Measurements from ENCODE around the gene LUC7L2.
"Not testable (repeated sequence)": the region's sequence is repeated elsewhere in the genome, so short reads cannot be mapped to it uniquely, and the experiment has no call there.

LUC7L2 gene

DNA sequence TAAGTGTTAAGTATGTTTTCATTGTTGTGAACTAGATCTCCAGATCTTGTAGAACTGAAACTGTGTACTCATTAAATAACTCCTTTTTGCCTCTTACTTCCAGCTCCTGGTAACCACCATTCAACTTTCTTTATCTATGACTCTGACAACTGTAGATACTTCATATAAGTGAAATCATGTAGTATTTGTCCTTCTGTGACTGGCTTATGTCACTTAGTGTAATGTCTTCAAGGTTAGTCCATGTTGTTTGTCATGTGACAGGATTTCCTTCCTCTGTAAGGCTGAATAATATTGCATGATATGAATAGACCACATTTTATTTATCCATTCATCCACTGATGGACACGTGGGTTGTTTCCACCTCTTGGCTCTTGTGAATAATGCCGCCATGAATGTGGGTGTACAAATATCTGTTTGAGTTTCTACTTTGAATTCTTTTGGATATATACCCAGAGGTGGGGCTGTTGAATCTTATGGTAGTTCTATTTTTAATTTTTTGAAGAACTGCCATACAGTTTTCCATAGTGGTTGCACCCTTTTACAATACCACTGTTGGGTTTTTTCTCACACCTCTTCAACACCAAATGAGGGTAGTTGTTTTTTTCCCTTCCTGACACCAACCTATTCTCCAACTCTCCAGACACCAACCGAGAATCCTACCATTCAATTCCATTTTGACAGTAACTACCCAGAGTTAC, 29.2 kb upstream of the LUC7L2 start:
- no peak overlapping the region for H3K4me3 ChIP-seq (replicated peaks; ENCODE audit: low read depth, low read length)
- TF ChIP-seq, protein P1, sequence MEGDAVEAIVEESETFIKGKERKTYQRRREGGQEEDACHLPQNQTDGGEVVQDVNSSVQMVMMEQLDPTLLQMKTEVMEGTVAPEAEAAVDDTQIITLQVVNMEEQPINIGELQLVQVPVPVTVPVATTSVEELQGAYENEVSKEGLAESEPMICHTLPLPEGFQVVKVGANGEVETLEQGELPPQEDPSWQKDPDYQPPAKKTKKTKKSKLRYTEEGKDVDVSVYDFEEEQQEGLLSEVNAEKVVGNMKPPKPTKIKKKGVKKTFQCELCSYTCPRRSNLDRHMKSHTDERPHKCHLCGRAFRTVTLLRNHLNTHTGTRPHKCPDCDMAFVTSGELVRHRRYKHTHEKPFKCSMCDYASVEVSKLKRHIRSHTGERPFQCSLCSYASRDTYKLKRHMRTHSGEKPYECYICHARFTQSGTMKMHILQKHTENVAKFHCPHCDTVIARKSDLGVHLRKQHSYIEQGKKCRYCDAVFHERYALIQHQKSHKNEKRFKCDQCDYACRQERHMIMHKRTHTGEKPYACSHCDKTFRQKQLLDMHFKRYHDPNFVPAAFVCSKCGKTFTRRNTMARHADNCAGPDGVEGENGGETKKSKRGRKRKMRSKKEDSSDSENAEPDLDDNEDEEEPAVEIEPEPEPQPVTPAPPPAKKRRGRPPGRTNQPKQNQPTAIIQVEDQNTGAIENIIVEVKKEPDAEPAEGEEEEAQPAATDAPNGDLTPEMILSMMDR (IDR thresholded peaks at IDR 0.05; ENCODE audit: low read length, missing control alignments) = no peak

DNA sequence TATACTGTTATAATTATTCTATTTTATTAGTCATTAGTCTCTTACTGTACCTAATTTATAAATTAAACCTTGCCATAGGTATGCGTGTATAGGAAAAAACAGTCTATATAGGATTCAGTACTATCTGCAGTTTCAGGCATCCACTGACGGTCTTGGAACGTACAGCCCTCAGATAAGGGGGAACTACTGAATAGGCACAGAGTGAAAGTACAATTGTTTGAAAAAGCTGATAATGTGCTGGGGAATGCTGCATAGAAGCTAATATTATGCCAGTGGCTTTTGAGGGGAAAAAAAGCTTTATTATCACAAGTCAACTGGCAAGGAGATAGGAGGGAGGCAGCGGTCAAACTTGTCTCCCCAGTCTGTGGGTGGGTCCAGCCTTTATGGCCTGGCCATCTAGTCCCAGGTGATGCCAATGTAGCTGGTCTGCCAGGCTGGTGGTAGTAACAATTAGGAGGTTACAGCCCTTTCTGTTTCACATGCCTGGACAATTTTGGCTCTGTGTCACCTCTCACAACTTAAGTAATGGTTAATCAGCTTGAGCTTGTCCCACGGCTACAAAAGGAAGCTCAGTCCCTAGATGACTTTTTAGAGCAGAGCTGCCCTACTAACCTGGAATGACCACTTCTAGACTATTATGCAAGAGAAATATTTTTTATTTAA, 26.9 kb upstream of the LUC7L2 start:
- DNase-seq (ENCODE audit: low read depth) = no peak
- TF ChIP-seq, protein P1 (IDR thresholded peaks at IDR 0.05; ENCODE audit: low read length, missing control alignments) = no peak
- H3K4me3 ChIP-seq (replicated peaks; ENCODE audit: low read depth, low read length) = no peak overlapping the region

More for the DNA sequence above, 29.2 kb upstream of the LUC7L2 start:
- DNase-seq (ENCODE audit: low read depth) = no peak

GRCh38 chr7:139333443-139333842, 26.3 kb upstream of the LUC7L2 start:
- DNase-seq (ENCODE audit: low read depth); H3K4me3 ChIP-seq (replicated peaks; ENCODE audit: low read depth, low read length): not testable (repeated sequence)

DNA sequence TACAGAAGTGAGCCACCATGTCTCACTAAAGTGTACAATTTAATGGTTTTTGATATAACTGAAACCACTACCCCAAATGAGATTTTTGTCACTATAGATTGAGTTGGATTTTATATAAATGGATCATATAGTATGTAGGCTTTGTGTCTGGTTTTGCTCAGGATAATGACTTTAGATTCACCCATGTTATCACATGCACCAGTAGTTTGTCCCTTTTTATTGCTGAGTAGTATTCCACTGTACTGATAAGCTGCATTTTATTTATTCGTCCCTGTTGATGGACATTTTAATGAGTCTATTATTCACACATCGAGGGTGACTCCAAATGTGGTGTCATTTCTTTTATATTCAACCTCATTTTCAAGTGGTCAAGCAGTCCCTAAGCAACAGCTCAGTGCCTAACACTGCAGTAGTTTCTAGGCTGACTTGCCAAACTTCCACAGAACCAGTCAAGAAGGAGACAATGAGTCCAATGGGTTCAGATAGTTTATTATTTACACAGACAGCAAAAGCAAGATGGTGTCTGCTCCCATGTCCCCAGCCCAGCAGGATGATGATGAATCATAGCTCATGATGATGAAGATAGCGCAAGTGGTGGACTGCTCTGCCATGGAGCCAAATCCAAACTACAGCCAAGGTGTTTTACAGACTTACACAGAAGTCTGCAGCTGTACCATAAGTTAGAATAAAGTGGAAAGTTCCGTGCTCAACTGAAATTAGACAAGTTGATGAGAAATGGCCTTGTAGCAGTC, 25.1 kb upstream of the LUC7L2 start:
- DNase-seq (ENCODE audit: low read depth) = no peak
- no peak overlapping the region for H3K4me3 ChIP-seq (replicated peaks; ENCODE audit: low read depth, low read length)
- TF ChIP-seq, protein P1 (IDR thresholded peaks at IDR 0.05; ENCODE audit: low read length, missing control alignments) = no peak

DNA sequence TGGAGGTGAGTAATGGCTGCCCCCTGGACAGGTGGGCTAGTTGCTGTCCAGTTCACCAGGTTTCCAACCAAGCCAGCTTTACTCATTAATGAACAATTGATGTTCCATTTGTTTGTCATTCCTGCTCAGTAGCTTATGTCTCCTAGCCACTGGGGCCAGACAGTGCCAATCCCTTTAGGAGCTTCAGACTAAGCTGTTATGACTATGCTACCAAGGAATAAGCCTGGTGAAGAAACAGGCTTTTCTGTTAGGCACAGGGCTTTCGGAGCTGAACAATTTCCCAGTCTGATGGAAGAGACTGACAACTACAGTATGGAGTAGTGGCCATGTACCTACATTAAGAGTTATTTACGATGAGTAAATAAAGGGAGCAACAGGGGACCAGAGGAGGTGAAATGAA, 20.7 kb upstream of the LUC7L2 start:
- DNase-seq (ENCODE audit: low read depth) = no peak
- TF ChIP-seq, protein P1 (IDR thresholded peaks at IDR 0.05; ENCODE audit: low read length, missing control alignments) = no peak

GRCh38 chr7:139339698-139340036, 20.0 kb upstream of the LUC7L2 start:
- TF ChIP-seq, protein P1 (IDR thresholded peaks at IDR 0.05; ENCODE audit: low read length, missing control alignments) = no peak
- no peak for DNase-seq (ENCODE audit: low read depth)
- H3K4me3 ChIP-seq (replicated peaks; ENCODE audit: low read depth, low read length) = peak overlapping the region; percentile 94

More for the DNA sequence above, 20.7 kb upstream of the LUC7L2 start:
- H3K4me3 ChIP-seq (replicated peaks; ENCODE audit: low read depth, low read length) = no peak overlapping the region

DNA sequence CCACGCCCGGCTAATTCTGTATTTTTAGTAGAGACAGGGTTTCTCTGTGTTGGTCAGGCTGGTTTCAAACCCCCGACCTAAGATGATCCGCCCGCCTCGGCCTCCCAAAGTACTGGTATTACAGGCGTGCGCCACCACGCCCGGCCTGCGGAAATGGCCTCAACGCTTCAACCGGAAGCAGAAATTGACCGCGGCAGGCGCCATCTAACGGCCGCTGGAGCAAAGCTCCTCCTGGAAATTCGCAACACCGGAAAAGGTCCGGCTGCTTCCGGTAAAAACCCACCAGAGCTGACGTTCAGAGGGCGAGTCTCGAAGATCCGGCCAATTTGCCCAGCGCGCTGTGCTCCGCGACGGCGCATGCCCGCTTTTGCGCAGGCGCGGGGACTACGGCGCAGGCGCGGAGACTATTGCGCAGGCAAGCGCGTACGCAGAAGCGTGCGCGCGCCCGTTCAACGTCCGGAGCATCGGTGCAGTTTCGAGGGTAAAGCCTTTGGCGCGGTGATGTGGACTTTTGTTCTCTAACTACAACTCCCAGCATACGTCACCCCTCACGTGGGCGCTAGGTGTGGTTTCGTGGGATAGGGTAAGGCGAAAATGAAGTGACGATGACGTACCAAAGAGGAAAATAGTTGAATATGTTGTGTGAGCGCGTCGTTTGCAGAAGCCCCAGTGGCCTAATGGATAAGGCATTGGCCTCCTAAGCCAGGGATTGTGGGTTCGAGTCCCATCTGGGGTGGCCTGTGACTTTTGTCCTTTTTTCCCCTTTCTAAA, 19.5 kb upstream of the LUC7L2 start:
- TF ChIP-seq, protein P1 (IDR thresholded peaks at IDR 0.05; ENCODE audit: low read length, missing control alignments) = peak; percentile 74
- peak; percentile 100 for DNase-seq (ENCODE audit: low read depth)
- H3K4me3 ChIP-seq (replicated peaks; ENCODE audit: low read depth, low read length) = peak overlapping the region; percentile 94

Data from fibroblast of pulmonary artery (primary cell).